ENCODE measurements around the gene PSMB11. TPM values are rescaled to one million over a fixed set of nuclear protein-coding genes. Genes with fewer than 3 reads are reported as not detected.

The PSMB11 gene
- total and polyA plus RNA-seq, 10 donors = 0.03 TPM; not detected in 9

DNA sequence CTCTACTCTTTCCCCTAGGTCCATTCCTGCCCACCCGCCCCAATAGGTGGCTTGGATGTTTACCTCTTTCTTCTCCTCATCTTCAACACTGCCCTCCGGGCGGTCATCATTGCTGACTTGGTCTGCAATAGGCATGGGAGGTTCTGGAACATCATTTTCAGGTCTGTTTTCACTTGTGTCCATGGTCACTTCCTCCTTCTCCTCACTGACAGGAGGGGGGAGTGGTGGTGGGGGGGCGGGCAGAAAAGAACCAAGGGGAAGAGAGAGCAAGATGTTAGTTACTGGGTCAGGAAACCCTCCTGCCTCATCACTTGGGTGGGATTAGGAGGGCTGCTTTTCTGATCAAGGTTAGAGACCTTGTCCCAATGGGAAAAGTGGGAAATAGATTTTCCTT is 27.4 kb downstream of the PSMB11 start:
- DNase-seq = no peak
- Histone ChIP-seq H3K4me3 (no peak overlapping the region), H3K27ac (peak overlapping the region in 7 of 8 donors; percentile 7 to 85 (median 46)), H3K27me3 (replicated peaks in 1 of 7) (no peaks in the 10 kb centered on the region), H3K4me1 (peaks cover 27 to 70% (median 48%) of the 10 kb centered on the region in 6 donors), H3K9me3 (no peaks in the 10 kb centered on the region), H3K36me3 (peaks cover 0 to 82% (median 66%) of the 10 kb centered on the region in 6 donors)
- no peak for TF ChIP-seq POLR2A (IDR thresholded peaks at IDR 0.05)
- TF ChIP-seq POLR2AphosphoS5 (IDR thresholded peaks at IDR 0.05) = no peak
- TF ChIP-seq, protein P1, sequence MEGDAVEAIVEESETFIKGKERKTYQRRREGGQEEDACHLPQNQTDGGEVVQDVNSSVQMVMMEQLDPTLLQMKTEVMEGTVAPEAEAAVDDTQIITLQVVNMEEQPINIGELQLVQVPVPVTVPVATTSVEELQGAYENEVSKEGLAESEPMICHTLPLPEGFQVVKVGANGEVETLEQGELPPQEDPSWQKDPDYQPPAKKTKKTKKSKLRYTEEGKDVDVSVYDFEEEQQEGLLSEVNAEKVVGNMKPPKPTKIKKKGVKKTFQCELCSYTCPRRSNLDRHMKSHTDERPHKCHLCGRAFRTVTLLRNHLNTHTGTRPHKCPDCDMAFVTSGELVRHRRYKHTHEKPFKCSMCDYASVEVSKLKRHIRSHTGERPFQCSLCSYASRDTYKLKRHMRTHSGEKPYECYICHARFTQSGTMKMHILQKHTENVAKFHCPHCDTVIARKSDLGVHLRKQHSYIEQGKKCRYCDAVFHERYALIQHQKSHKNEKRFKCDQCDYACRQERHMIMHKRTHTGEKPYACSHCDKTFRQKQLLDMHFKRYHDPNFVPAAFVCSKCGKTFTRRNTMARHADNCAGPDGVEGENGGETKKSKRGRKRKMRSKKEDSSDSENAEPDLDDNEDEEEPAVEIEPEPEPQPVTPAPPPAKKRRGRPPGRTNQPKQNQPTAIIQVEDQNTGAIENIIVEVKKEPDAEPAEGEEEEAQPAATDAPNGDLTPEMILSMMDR (IDR thresholded peaks at IDR 0.05 in 8 of 11, conservative IDR thresholded peaks at IDR 0.05 in 3 of 11) = no peak
- 76 to 88% (median 84%) methylated on average over 4 of the region's 4 CpGs for WGBS, 5 donors
- intact Hi-C loops (cut with DNase I; ENCODE audit: low total_unique reads) = no loop called here

DNA sequence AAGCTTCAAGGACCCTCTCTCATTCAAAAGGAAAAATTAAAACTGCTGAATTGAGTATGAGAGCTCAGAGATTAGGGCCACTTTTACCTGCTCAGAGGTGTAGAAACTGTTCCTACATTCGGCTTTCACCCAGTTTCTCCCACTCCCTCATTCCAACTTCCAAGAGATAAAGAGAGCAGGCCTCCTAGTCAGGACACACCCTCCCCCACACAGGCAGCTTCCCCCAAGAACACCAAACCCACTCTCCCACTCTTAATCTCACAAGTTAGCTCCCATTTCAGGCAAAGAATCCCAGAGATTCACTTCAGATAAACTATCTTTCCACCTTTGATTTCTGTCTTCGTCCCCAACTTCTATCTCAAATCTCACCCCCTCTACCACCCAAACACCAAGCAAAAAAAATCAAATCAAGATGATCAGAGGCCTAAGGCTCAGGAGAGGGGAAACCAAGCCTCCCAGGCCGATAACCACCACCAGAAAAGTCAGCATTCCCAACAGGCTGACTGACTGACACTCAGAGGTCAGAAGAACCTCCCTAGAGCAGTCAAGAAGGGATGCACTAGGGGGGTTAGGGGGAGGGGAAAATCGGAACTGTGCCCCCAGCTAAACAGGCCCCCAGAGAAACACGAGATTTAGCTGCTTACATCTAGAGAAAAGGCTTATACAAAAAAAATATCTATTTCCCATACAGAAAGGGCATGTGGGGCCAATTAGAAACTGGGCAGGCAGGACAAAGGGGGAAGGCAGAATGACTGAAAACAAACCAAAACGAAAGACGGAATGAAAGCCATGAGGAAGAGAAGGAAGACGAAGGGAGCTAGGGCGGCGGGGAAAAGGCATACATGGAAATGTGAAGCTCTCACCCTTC is 28.5 kb downstream of the PSMB11 start:
- Histone ChIP-seq H3K36me3 (peaks cover 0 to 82% (median 65%) of the 10 kb centered on the region in 6 donors), H3K27me3 (replicated peaks in 1 of 7) (no peaks in the 10 kb centered on the region), H3K4me1 (peaks cover 27 to 63% (median 46%) of the 10 kb centered on the region in 6 donors), H3K4me3 (peak overlapping the region; percentile 37 to 73 (median 54)), H3K27ac (peak overlapping the region; percentile 60 to 86 (median 79)), H3K9me3 (no peaks in the 10 kb centered on the region)
- intact Hi-C loops (cut with DNase I; ENCODE audit: low total_unique reads) = no loop called here
- no peak for TF ChIP-seq POLR2A (IDR thresholded peaks at IDR 0.05)
- TF ChIP-seq, protein P1 (IDR thresholded peaks at IDR 0.05 in 8 of 11, conservative IDR thresholded peaks at IDR 0.05 in 3 of 11) = no peak
- TF ChIP-seq POLR2AphosphoS5 (IDR thresholded peaks at IDR 0.05) = no peak
- DNase-seq = no peak
- 15 to 21% (median 19%) methylated on average over 10 of the region's 10 CpGs for WGBS, 5 donors

DNA sequence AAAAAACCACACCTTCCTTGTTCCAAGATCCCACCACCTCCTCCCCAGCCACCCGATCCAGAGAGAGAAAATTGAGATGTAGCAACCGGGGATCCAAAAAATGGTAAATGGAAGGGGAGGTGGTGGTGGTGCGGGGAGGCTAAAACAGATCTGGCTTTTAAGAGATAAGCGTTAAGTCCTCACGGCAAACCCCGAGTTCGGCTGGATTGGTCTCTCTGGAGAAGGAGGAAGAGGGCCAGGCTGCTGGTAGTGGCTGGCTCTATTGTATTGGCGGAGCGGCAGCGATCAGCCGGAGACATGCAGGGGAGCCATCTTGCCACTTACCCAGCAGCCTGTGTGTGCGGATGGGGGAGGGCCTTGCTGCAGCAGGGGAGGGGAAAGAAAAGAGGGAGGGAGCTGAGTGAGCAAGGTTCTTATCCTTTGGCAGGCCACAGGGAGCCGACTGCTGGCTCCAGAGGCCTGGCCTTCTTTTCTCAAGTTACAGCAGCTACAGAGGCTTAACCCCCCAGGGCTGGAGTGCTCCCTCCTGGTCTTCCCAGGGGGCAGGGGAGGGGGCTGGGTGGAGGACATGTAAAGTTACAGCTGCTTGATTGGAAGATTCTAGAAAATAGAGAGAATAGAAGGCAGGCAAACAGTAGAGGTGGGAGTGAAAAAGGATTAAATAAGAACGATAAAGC is 29.4 kb downstream of the PSMB11 start:
- peak overlapping the region; percentile 60 to 86 (median 79) for H3K27ac ChIP-seq
- DNase-seq = peak; percentile 92
- TF ChIP-seq POLR2A (IDR thresholded peaks at IDR 0.05) = no peak
- TF ChIP-seq POLR2AphosphoS5 (IDR thresholded peaks at IDR 0.05) = peak; percentile 81 to 84 (median 84)
- TF ChIP-seq, protein P1 (IDR thresholded peaks at IDR 0.05 in 8 of 11, conservative IDR thresholded peaks at IDR 0.05 in 3 of 11) = peak in 1 of 11 experiments; percentile 21
- H3K27me3 ChIP-seq (replicated peaks in 1 of 7) = no peaks in the 10 kb centered on the region
- peaks cover 0 to 82% (median 65%) of the 10 kb centered on the region in 6 donors for H3K36me3 ChIP-seq
- H3K4me1 ChIP-seq = peaks cover 27 to 68% (median 45%) of the 10 kb centered on the region in 6 donors
- 2 to 3% (median 2%) methylated on average over 14 of the region's 14 CpGs for WGBS, 5 donors
- no peaks in the 10 kb centered on the region for H3K9me3 ChIP-seq
- H3K4me3 ChIP-seq = peak overlapping the region; percentile 37 to 73 (median 54)
- intact Hi-C loops (cut with DNase I; ENCODE audit: low total_unique reads) = no loop called here

Measured in spleen (tissue), 11 donors.